GM12801 (cell line): Measurements from ENCODE around the gene CPAMD8.

Source experiments
- CTCF ChIP-seq: IDR thresholded peaks from one replicate; pipeline ENCODE4 v1.5.1; 2011; ENCODE audit warnings: control low read depth; ENCODE audit not compliant: insufficient read length; ENCODE audit errors: extremely low read depth

Gene CPAMD8

DNA sequence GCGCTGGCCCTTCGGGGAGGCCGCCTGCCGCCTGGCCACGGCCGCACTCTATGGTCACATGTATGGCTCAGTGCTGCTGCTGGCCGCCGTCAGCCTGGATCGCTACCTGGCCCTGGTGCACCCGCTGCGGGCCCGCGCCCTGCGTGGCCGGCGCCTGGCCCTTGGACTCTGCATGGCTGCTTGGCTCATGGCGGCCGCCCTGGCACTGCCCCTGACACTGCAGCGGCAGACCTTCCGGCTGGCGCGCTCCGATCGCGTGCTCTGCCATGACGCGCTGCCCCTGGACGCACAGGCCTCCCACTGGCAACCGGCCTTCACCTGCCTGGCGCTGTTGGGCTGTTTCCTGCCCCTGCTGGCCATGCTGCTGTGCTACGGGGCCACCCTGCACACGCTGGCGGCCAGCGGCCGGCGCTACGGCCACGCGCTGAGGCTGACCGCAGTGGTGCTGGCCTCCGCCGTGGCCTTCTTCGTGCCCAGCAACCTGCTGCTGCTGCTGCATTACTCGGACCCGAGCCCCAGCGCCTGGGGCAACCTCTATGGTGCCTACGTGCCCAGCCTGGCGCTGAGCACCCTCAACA, 136.6 kb downstream of the CPAMD8 start:
- no peak for TF ChIP-seq CTCF

DNA sequence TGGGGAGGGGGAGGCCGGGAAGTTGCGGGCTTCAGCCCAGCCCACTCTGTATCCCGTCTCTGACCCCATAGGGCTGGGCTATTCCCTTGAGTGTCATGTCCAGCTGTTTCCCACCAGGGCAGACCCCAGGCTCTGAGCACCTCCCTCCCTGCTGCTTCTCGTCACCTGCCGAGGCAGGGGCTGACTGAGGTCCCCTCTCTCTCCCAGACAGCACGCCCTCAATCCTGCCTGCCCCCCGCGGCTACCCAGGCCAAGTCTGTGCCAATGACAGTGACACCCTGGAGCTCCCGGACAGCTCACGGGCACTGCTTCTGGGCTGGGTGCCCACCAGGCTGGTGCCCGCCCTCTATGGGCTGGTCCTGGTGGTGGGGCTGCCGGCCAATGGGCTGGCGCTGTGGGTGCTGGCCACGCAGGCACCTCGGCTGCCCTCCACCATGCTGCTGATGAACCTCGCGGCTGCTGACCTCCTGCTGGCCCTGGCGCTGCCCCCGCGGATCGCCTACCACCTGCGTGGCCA, 137.2 kb downstream of the CPAMD8 start:
- TF ChIP-seq CTCF: no peak

- no peak for TF ChIP-seq CTCF
Observed at GRCh38 chr19:16888629-16889365, 137.8 kb downstream of the CPAMD8 start, which contains the start of gene F2RL3. TSS of gene F2RL3 (plus strand) at chr19:16888999. CDS start at chr19:16889190, 191 bp downstream.

DNA sequence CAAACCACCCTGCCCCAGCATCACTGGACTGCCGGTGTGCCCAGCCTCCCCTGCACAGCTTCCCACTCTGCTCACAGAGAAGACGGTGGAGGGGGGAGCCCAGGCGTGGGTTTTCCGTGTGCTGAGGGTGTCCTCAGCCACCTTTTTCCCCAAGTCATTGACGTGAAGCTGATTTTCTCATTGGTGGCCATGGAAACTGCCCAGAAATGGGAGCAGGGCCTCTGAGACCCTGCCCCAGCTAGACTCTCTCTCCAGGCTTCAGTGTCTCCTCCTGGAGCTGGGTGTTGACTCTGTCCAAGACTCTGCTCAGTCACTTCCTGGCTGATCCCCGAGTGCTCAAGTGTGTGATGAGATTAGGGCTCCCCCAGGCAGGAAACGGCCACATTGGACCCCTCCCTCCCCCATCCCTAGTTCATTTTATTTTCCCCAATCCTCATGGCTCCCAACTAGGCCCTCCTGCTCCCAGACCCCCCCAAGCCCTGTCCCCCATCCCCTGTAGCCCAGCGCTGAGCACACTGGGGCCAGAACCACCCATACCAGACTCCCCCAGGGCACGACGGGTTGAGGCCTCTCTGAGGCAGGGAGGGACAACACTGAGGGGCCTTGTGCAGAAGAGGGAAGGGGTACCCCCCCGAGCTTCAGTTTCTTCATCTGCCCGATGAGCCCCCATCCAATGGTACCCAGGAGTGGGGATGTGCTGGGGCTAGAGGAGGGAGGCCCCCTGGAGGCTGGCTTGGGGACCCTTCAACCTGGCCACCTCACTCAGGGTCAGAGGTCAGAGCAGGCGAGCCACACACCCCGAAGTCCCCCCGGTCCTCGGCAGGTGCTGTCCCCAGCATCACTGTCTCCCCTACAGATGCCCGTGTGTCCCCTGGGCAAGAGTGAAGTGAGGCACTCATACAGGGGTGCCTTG, 139.0 kb downstream of the CPAMD8 start:
- TF ChIP-seq CTCF: no peak

GRCh38 chr19:16886305-16886880, 140.2 kb downstream of the CPAMD8 start:
- TF ChIP-seq CTCF: no peak

DNA sequence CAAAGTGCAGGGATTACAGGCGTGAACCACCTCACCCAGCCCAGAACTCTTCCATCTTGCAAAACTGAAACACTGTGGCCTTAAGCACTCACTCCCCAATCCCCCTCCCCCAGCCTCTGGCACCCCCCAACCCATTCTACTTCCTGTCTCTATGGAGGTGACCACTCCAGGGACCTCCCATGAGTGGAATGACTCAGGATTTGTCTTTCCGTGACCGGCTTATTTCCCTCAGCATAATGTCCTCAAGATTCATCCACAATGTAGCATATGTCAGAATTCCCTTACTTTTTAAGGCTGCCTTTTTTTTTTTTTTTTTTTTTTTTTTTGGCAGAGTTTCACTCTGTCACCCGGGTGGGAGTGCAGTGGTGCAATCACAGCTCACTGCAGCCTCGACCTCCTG, 141.4 kb downstream of the CPAMD8 start:
- no peak for TF ChIP-seq CTCF

GRCh38 chr19:16883522-16883921, 143.1 kb downstream of the CPAMD8 start:
- no peak for TF ChIP-seq CTCF
